GM12878 (cell line): ENCODE data around the gene ZNF260. TPM values are rescaled to one million over a fixed set of nuclear protein-coding genes. Genes with fewer than 3 reads are reported as not detected.

Source experiments
- ATAC-seq: fragments of 200-7000 bp; cut with Tn5 transposase; 3 replicates; pipeline ENCODE4 v1.9.1; 2020; ENCODE audit warnings: mild to moderate bottlenecking, moderate library complexity
- Bru-seq: library from RNA; stranded (reverse); fragments of 400-500 nt; gene quantifications from one replicate; lab custom pipeline; 2021; lab: Mats Ljungman, UMichigan
- BruChase-seq, 2 experiments: library from RNA; stranded (reverse); fragments of 400-500 nt; gene quantifications; one replicate each; lab custom pipeline; 2021; lab: Mats Ljungman, UMichigan
- BruUV-seq: library from RNA; stranded (reverse); fragments of 400-500 nt; replicated peaks from 2 replicates; lab custom pipeline; 2021; lab: Mats Ljungman, UMichigan
- CTCF ChIA-PET: fragments of 300-600 bp; sonication (Branson Sonifier 250); formaldehyde crosslinking; extraction: SDS; loops from one replicate; lab custom pipeline; 2021; ENCODE audit warnings: inconsistent platforms; lab: Yijun Ruan, JAX
- POLR2A ChIA-PET: fragments of 350-600 bp; formaldehyde crosslinking; extraction: SDS; loops from one replicate; lab custom pipeline; 2021; ENCODE audit warnings: inconsistent platforms; lab: Charles Lee
- RAD21 ChIA-PET: fragments of 300-600 bp; sonication (Branson Sonifier 250); formaldehyde crosslinking; loops from one replicate; lab custom pipeline; 2023; ENCODE audit warnings: antibody characterized with exemption; ENCODE audit not compliant: unreplicated experiment; lab: Charles Lee
- SMC1A ChIA-PET: fragments of 300-600 bp; sonication (Branson Sonifier 250); formaldehyde crosslinking; loops from one replicate; lab custom pipeline; 2023; ENCODE audit not compliant: unreplicated experiment, uncharacterized antibody; lab: Charles Lee
- DNase-seq: peaks from one replicate; pipeline ENCODE4 v3.0.0-alpha.2; 2011; ENCODE audit warnings: low read depth, low spot score
- FAIRE-seq: peaks from 3 replicates; lab custom pipeline; 2011; peaks lifted over from hg19 to GRCh38; lab: Jason Lieb, UNC
- H2AFZ ChIP-seq: 2 replicates; pipeline ENCODE4 v1.6.0; 2011; ENCODE audit warnings: low read depth, low read length, control low read depth; ENCODE audit not compliant: control insufficient read depth
- H3K27ac ChIP-seq: 2 replicates; pipeline ENCODE4 v1.5.1; 2011; ENCODE audit warnings: control low read depth; ENCODE audit not compliant: control insufficient read depth, insufficient read depth
- H3K27me3 ChIP-seq, 2 experiments: replicated peaks in 1 of 2; 2 replicates each; pipeline versions ENCODE4 v1.6.0 to v1.6.1; 2011; ENCODE audit warnings: low read length in 1 of 2; ENCODE audit not compliant: control insufficient read depth in 2 of 2, insufficient read depth in 2 of 2
- H3K36me3 ChIP-seq, 2 experiments: 2 replicates each; pipeline ENCODE4 v1.5.1; 2011; ENCODE audit warnings: low read length in 1 of 2; ENCODE audit not compliant: control insufficient read depth in 2 of 2, insufficient read depth in 2 of 2
- H3K4me1 ChIP-seq: 2 replicates; pipeline ENCODE4 v1.6.1; 2011; ENCODE audit warnings: mild to moderate bottlenecking, low read length, moderate library complexity, mixed read lengths; ENCODE audit not compliant: control insufficient read depth, insufficient read depth
- H3K4me2 ChIP-seq: 2 replicates; pipeline ENCODE4 v1.6.0; 2011; ENCODE audit warnings: control low read depth; ENCODE audit not compliant: control insufficient read depth, insufficient read depth
- H3K4me3 ChIP-seq: fragments of 200-600 bp; sonication (generic); 2 replicates; pipeline ENCODE4 v1.5.1; 2016
- H3K79me2 ChIP-seq: 2 replicates; pipeline ENCODE4 v1.6.0; 2011; ENCODE audit warnings: low read length; ENCODE audit not compliant: control insufficient read depth, insufficient read depth
- H3K9ac ChIP-seq: 2 replicates; pipeline ENCODE4 v1.8.0; 2011; ENCODE audit warnings: low read length, control low read depth, mixed read lengths; ENCODE audit not compliant: control insufficient read depth, insufficient read depth
- H3K9me3 ChIP-seq: replicated peaks from 3 replicates; pipeline ENCODE4 v1.5.1; 2011; ENCODE audit warnings: mild to moderate bottlenecking, low read length; ENCODE audit not compliant: control insufficient read depth, insufficient read depth
- H4K20me1 ChIP-seq: 2 replicates; pipeline ENCODE4 v1.6.0; 2011; ENCODE audit not compliant: control insufficient read depth, insufficient read depth
- EGR1 ChIP-seq, 2 experiments: IDR thresholded peaks; 1 replicate in 1 of 2; 2 replicates in 1 of 2; pipeline ENCODE4 v1.6.1; 2011 to 2012; ENCODE audit warnings: low read depth in 2 of 2, low read length in 2 of 2, borderline replicate concordance in 1 of 2, mild to moderate bottlenecking in 1 of 2, moderate library complexity in 1 of 2
- HDAC6 ChIP-seq: fragments of 200-600 bp; sonication (generic); IDR thresholded peaks from one replicate; pipeline ENCODE4 v1.8.0; 2017; ENCODE audit warnings: antibody characterized with exemption; ENCODE audit not compliant: unreplicated experiment
- RFX5 ChIP-seq: IDR thresholded peaks from 2 replicates; pipeline ENCODE4 v1.6.1; 2011; ENCODE audit warnings: low read depth, low read length, improper control_type of control experiment
- WRNIP1 ChIP-seq: IDR thresholded peaks from 2 replicates; pipeline ENCODE4 v1.6.1; 2011; ENCODE audit warnings: low read depth, low read length, improper control_type of control experiment, borderline replicate concordance
- ZBTB11 ChIP-seq: fragments of 450-650 bp; formaldehyde crosslinking; IDR thresholded peaks from 2 replicates; pipeline ENCODE4 v1.5.0; 2022; ENCODE audit warnings: mild to moderate bottlenecking, missing genetic modification characterization
- ZBTB4 ChIP-seq: fragments of 450-650 bp; formaldehyde crosslinking; IDR thresholded peaks from 2 replicates; pipeline ENCODE4 v1.4.0; 2022; ENCODE audit warnings: mild to moderate bottlenecking, moderate library complexity
- WGBS: methylation state at CpG from one replicate; pipeline ENCODE4 v1.1.6; 2016; ENCODE audit warnings: low lambda C conversion rate; ENCODE audit not compliant: insufficient replicate concordance, insufficient coverage; ENCODE audit errors: missing lambda C conversion rate; 5-methylcytosine and 5-hydroxymethylcytosine counted together
- in situ Hi-C: fragments of 300-500 bp; cut with MboI; formaldehyde crosslinking; loops from 9 replicates; pipeline ENCODE4 v1.14.3; 2018; ENCODE audit warnings: mixed read lengths
- intact Hi-C: fragments of 100-400 bp; cut with micrococcal nuclease; formaldehyde crosslinking; loops from one replicate; pipeline ENCODE4 v1.14.2; 2022; ENCODE audit not compliant: unreplicated experiment
- long read RNA-seq, 2 experiments: library from polyadenylated mRNA; unstranded; transcript quantifications; one replicate each; pipeline ENCODE4 v2.0.0, GENCODE V29; 2019 to 2020
- polyA minus RNA-seq, 3 experiments: library from RNA; depleted of rRNA, polyadenylated mRNA; stranded (reverse); fragments of >200 nt; gene quantifications; 2 replicates each; pipeline ENCODE4 v1.2.3, GENCODE V29; 2011
- polyA plus RNA-seq, 11 experiments: library from polyadenylated mRNA; depleted of rRNA in 4 of 11; unstranded in 6 of 11; stranded (reverse) in 5 of 11; fragments of >200 nt; fragmentation: Nextera tagmentation in 4 of 11; fragmentation: Illumina TruSeq in 1 of 11; extraction: Ambion mirVana in 4 of 11; extraction: Trizol in 1 of 11; gene quantifications; 1 replicate in 1 of 11; 2 replicates in 10 of 11; pipeline versions ENCODE4 v1.2.1 to v1.2.3, GENCODE V29; 2011 to 2016; ENCODE audit warnings: inconsistent platforms in 2 of 11, missing spikeins in 2 of 11, low read depth in 1 of 11
- total RNA-seq, 4 experiments: library from RNA; depleted of rRNA in 3 of 4; stranded (reverse); fragments of >200 nt in 3 of 4; fragmentation: Illumina TruSeq in 1 of 4; extraction: Trizol in 1 of 4; gene quantifications; 2 replicates each; pipeline versions ENCODE4 v1.2.1 to v1.2.3, GENCODE V29; 2013 to 2021

Gene ZNF260
- 103 and 112 TPM in 2 replicates for total RNA-seq (2013; cell fraction: nucleolus; rRNA removed)
- total RNA-seq (2014; rRNA removed) (7.2 and 7.4 TPM in 2 replicates), total RNA-seq (2014; rRNA removed; fragmentation: Illumina TruSeq; extraction: Trizol) (9.7 and 9.9 TPM in 2 replicates), total RNA-seq (2021) (4.3 and 5.2 TPM in 2 replicates), polyA plus RNA-seq (2011; rRNA removed) (9.5 and 18.7 TPM in 2 replicates), polyA plus RNA-seq (2014; fragmentation: Illumina TruSeq; extraction: Trizol) (6.9 and 8.7 TPM in 2 replicates), polyA plus RNA-seq (2014; fragmentation: Nextera tagmentation; extraction: Ambion mirVana) (1 to 10 TPM; 1.9 to 3.5 TPM), polyA plus RNA-seq (2014; rRNA removed) (3.9 and 4.4 TPM in 2 replicates), polyA plus RNA-seq (2016; fragmentation: Nextera tagmentation; extraction: Ambion mirVana) (1 to 10 TPM; 8.3 to 9.3 TPM), polyA minus RNA-seq (2011; rRNA and poly(A)+ RNA removed) (7.4 and 11.3 TPM in 2 replicates), Bru-seq, nascent RNA (percentile 89 among the genes with signal in this experiment), BruChase-seq, experiment 1, labeled RNA remaining after a 6-hour chase (percentile 90 among the genes with signal in this experiment), BruChase-seq, experiment 2, labeled RNA remaining after a 2-hour chase (percentile 90 among the genes with signal in this experiment)
- 1.1 TPM for polyA plus RNA-seq (2011; ENCODE audit: low read depth)
- 3.3 and 3.9 TPM in 2 replicates for polyA plus RNA-seq (2011; cell fraction: cytosol; rRNA removed)
- polyA plus RNA-seq (2011; cell fraction: nucleus; rRNA removed) = 6.7 and 7.1 TPM in 2 replicates
- polyA plus RNA-seq (2012) = 2.8 and 3.7 TPM in 2 replicates
- 4.9 and 15.0 TPM in 2 replicates for polyA minus RNA-seq (2011; cell fraction: cytosol; rRNA and poly(A)+ RNA removed)
- 4.0 and 6.6 TPM in 2 replicates for polyA minus RNA-seq (2011; cell fraction: nucleus; rRNA and poly(A)+ RNA removed)
- long read RNA-seq, experiment 1, partial matches to known transcripts = 1 of 2 reads
- long read RNA-seq, experiment 1, other reads (novel, unspliced or antisense) = 1 of 2 reads
- long read RNA-seq, experiment 2, full-length matches to known transcripts = 12 of 24 reads
- long read RNA-seq, experiment 2, partial matches to known transcripts = 0 of 24 reads
- long read RNA-seq, experiment 2, other reads (novel, unspliced or antisense) = 12 of 24 reads

GRCh38 chr19:36528194-36528920, at the start of gene ZNF260:
Gene ZNF260, minus strand, starts transcription at chr19:36528271. Its CDS starts 13,033 bp downstream, at chr19:36515238.
- Histone ChIP-seq H3K36me3 (no peaks in the 10 kb centered on the region), H3K9ac (peak within 1 kb of the TSS; percentile 85), H3K9me3 (peaks cover 13% of the 10 kb centered on the region), H3K27me3 (no peaks in the 10 kb centered on the region), H2AFZ (peak within 1 kb of the TSS; percentile 95), H3K4me3 (peak within 1 kb of the TSS; percentile 76), H3K4me2 (peak within 1 kb of the TSS; percentile 72), H3K4me1 (no peaks in the 10 kb centered on the region), H3K27ac (peak within 1 kb of the TSS; percentile 83), H3K79me2 (peaks cover 17% of the 10 kb centered on the region), H4K20me1 (no peaks in the 10 kb centered on the region)
- ChIA-PET SMC1A (interaction anchor here (0.7 to 1.7 kb wide), 7 partner anchors 15 to 321 kb away, joined by 3 to 5 read pairs (median 3); partner anchors contain the start of genes ZFP14, ZNF382 and ZNF529), CTCF (interaction anchor here (1.3 to 2.2 kb wide), 2 partner anchors 37 to 39 kb away, joined by 3 to 6 read pairs; partner anchors contain the start of gene ZNF566), POLR2A (interaction anchor here (0.6 to 2.3 kb wide), 5 partner anchors 39 to 322 kb away, joined by 3 to 9 read pairs (median 5); partner anchors contain the start of genes ZNF345, ZNF529 and ZNF566), RAD21 (interaction anchor here (0.6 to 1.2 kb wide), 2 partner anchors 45 to 244 kb away, joined by 3 to 4 read pairs; partner anchors contain the start of genes ZNF529 and ZNF850)
- ATAC-seq (peak; percentile 93), DNase-seq (peak; percentile 79), FAIRE-seq (peak; percentile 93)
- in situ Hi-C loops (no loop called here), intact Hi-C loops (loop anchor here (1.0 to 5.0 kb wide), 3 partner anchors 36 to 244 kb away; partner anchors contain the start of genes ZNF529 and ZNF850)
- no TSS peak for BruUV-seq
- 1% methylated on average over 36 of the region's 55 CpGs for WGBS
- TF ChIP-seq ZBTB11 (CRISPR knock-in tag) (no peak), HDAC6 (no peak), WRNIP1 (no peak), RFX5 (no peak), EGR1 (IDR thresholded peaks at IDR 0.05; ENCODE audit: borderline replicate concordance in 1 of 2, low read depth in 2 of 2, low read length in 2 of 2) (0 out of 3 replicates have a peak, but pooled peaks of 1 of the 2 experiments have one; percentile 9), ZBTB4 (CRISPR knock-in tag) (no peak)
